IPS DF 4.7 (cell line): ENCODE results near the gene PPP2R5A.

Experiments used
- DNase-seq: peaks from one replicate; pipeline ENCODE4 v3.0.0-alpha.2; 2013; ENCODE audit warnings: low spot score; ENCODE audit errors: extremely low read depth

Gene PPP2R5A

GRCh38 chr1:212284744-212285684 is at the start of gene PPP2R5A:
PPP2R5A (plus strand) TSS chr1:212285410; CDS start chr1:212286111, 701 bp downstream.
- DNase-seq, result peak; percentile 90

GRCh38 chr1:212235857-212236256 is 49.4 kb upstream of the PPP2R5A start:
- DNase-seq, result no peak

- DNase-seq, result no peak
Measured at GRCh38 chr1:212236664-212237220, 48.5 kb upstream of the PPP2R5A start.

GRCh38 chr1:212237651-212238050 is 47.6 kb upstream of the PPP2R5A start:
- DNase-seq, result no peak

GRCh38 chr1:212238552-212238951 is 46.7 kb upstream of the PPP2R5A start:
- DNase-seq, result no peak

GRCh38 chr1:212241501-212241900 is 43.7 kb upstream of the PPP2R5A start:
- no peak for DNase-seq

- DNase-seq, result no peak
Measured at GRCh38 chr1:212241957-212242287, 43.3 kb upstream of the PPP2R5A start.

- no peak for DNase-seq
Measured at GRCh38 chr1:212242288-212242984, 42.8 kb upstream of the PPP2R5A start.

GRCh38 chr1:212242985-212243308 is 42.3 kb upstream of the PPP2R5A start:
- no peak for DNase-seq

- DNase-seq, result no peak
Measured at GRCh38 chr1:212244441-212244840, 40.8 kb upstream of the PPP2R5A start.

- DNase-seq, result no peak
Measured at GRCh38 chr1:212247179-212247721, 38.0 kb upstream of the PPP2R5A start.

GRCh38 chr1:212247988-212248387 is 37.2 kb upstream of the PPP2R5A start:
- no peak for DNase-seq

GRCh38 chr1:212254853-212255363 is 30.3 kb upstream of the PPP2R5A start:
- DNase-seq, result no peak

- no peak for DNase-seq
Measured at GRCh38 chr1:212255705-212256307, 29.4 kb upstream of the PPP2R5A start.

- DNase-seq, result no peak
Measured at GRCh38 chr1:212256369-212256768, 28.8 kb upstream of the PPP2R5A start.

GRCh38 chr1:212257157-212257556 is 28.1 kb upstream of the PPP2R5A start:
- no peak for DNase-seq

GRCh38 chr1:212259693-212260480 is 25.3 kb upstream of the PPP2R5A start:
- DNase-seq, result no peak

- no peak for DNase-seq
Measured at GRCh38 chr1:212260557-212261355, 24.5 kb upstream of the PPP2R5A start.

GRCh38 chr1:212261361-212261929 is 23.8 kb upstream of the PPP2R5A start:
- no peak for DNase-seq

- no peak for DNase-seq
Measured at GRCh38 chr1:212267017-212267416, 18.2 kb upstream of the PPP2R5A start.
